ENCODE results near the gene AQP9.
"Not testable (repeated sequence)": the region's sequence is repeated elsewhere in the genome, so short reads cannot be mapped to it uniquely, and the experiment has no call there.

The AQP9 gene

GRCh38 chr15:58185439-58185838 lies 47.3 kb downstream of the AQP9 start:
- no peak for DNase-seq

DNA sequence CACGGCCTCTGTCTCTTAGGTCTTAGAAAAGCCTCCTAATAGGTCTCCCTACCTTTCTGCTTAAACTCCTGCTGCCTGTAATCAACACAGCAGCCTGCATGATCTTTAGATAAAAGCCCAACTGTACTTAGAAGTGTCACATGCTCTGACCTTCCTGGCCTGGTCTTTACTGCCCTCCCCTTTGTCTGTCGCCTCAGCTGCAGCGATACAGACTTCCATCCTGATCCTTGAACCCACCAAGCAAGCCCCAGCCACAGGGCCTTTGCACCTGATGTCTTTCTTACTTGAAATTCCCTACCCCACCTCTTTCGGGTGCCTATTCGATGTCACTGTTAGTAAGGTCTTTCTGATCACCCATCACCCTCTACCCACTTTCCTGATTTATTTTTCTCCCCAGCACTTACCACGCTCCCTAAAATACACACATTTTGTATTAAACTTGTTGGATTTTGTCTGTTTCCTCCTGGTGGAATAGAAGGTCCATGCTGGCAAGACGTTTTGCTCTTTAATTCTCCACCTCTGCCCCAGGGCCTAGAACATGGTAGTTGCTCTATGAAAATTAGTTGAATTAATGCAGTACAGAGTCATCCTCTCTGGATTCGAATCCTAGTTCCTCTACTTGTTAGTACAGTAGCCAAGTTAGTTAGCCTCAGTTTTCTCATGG lies 51.1 kb downstream of the AQP9 start:
- no peak for DNase-seq

- no peak for DNase-seq
Observed at GRCh38 chr15:58190419-58190818, 52.2 kb downstream of the AQP9 start.

DNA sequence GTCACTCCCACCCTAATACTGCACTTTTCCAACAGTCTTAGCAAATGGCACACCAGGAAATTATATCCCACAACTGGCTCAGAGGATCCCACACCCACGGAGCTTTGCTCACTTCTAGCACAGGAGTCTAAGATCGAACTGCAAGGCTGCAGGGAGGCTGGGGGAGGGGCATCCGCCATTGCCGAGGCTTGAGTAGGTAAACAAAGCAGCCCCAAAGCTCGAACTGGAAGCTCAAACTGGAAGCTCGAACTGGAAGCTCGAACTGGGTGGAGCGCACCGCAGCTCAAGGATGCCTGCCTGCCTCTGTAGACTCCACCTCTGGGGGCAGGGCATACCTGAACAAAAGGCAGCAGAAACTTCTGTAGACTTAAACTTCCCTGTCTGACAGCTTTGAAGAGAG lies 55.5 kb downstream of the AQP9 start:
- DNase-seq = not testable (repeated sequence)

DNA sequence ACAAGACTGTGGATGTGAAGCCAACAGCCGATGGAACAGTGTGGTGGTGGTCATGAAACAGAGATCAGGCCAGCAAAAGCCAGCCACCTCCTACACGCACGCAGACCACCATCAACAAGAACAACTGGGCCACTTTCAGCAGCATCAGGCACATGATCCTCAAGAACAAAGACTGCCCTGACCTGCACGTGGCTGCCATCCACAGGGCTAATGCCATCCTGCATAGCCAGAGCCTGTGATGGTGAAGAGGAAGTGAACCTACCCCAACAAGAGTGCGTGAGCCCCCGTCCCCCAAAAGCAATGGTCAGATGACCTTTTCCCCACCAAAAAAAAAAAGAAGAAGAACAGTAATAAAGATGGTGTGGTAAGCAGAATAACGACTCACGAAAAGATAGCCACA lies 62.6 kb downstream of the AQP9 start:
- no peak for DNase-seq

DNA sequence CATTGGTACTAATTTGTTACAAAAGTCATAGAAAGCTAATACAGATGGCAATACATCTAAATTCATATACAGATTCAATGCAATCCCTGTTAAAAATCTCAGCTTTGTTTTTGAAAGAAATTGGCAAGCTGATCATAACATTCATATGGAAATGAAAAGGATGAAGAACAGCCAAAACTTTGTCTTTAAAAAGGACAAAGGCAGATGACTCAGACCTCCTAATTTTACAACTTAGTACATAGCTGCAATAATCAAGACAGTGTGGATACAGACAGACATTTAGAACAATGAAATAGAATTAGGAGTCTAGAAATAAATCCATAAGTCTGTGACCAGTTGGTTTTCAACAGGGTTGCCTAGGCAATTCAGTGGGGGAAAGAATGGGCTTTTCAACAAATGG lies 63.3 kb downstream of the AQP9 start:
- no peak for DNase-seq

- DNase-seq = no peak
Observed at GRCh38 chr15:58203537-58203936, 65.4 kb downstream of the AQP9 start.

DNA sequence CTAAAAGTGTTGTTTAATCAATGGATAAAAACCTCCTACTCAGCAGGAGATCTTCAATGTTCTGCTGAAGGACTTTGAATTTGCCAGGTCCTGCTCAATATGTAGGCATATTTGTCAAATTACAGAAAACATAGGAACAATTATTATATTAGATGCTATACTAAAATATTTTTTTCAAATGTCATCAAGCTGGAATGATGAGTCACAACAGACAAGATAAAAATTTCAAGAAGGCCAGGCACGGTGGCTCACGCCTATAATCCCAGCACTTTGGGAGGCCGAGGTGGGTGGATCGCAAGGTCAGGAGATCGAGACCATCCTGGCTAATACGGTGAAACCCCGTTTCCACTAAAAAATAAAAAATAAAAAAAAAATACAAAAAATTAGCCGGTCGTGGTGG lies 68.0 kb downstream of the AQP9 start:
- DNase-seq = no peak

DNA sequence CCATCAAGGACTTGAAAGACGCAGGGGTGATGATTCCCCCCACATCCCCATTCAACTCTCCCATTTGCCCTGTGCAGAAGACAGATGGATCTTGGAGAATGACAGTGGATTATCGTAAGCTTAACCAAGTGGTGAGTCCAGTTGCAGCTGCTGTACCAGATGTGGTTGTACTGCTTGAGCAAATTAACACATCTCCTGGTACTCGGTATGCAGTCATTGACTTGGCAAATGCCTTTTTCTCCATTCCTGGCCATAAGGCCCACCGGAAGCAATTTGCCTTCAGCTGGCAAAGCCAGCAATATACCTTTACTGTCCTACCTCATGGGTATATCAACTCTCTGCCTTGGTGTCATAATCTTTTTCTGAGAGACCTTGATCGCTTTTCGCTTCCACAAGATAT lies 70.0 kb downstream of the AQP9 start:
- not testable (repeated sequence) for DNase-seq

- not testable (repeated sequence) for DNase-seq
Observed at GRCh38 chr15:58209007-58209481, 70.9 kb downstream of the AQP9 start.

GRCh38 chr15:58210031-58210430 lies 71.8 kb downstream of the AQP9 start:
- DNase-seq = not testable (repeated sequence)

- peak; percentile 0 for DNase-seq
Observed at GRCh38 chr15:58212909-58213526, 74.8 kb downstream of the AQP9 start.

- DNase-seq = no peak
Observed at GRCh38 chr15:58213587-58214338, 75.6 kb downstream of the AQP9 start.

DNA sequence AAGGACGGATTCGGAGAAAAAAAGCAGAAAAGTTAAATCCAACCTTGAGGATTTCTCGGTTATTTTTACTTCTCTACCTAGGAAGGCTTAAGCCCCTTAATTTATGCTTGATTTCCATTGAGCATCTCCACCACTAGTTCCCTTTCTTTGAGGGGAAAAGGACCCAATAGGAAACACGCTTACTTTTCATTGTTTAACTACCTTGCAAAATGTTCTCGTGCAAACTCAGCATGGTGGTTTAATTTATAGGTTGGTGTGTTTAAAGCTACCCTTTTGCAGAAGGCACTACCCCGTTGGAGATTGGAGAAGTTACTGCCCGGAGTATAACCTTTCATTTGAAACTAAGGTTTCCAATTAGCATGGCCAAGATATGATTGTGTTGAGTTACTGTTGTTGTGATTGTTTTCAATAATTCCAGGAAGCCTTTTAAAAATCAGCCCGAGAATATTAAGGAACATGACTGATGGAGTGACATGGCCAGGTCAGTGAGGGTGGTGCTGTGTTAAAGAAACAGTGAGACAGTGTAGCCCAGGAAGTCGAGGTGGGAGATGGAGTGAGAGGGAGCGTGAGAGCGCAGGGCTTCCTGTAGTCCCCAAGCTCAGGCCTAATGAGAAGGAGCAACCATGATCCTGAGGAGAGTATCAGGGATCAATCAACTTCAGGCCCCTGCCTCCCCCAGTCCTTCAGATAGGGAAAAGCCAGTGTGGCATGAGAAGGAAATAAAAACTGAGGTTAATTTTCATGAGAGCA lies 76.6 kb downstream of the AQP9 start:
- no peak for DNase-seq

DNA sequence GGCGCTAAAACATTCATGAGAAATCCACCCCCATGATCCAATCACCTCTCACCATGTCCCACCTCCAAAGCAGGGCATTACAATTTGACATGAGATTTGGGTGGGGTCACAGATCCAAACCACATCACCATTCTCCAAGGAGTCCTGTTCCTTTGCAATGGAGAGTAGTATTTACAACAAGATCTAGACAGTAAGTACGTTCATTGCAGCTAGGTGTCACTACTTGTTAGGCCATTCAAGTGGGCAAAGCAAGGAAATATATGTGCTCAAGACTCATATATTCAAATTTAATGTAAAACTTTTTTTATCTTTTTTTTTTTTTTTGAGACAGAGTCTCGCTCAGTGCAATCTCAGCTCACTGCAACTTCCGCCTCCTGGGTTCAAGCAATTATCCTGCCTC lies 79.3 kb downstream of the AQP9 start:
- no peak for DNase-seq

- DNase-seq = no peak
Observed at GRCh38 chr15:58221591-58222241, 83.5 kb downstream of the AQP9 start.

- no peak for DNase-seq
Observed at GRCh38 chr15:58222679-58223078, 84.5 kb downstream of the AQP9 start.

DNA sequence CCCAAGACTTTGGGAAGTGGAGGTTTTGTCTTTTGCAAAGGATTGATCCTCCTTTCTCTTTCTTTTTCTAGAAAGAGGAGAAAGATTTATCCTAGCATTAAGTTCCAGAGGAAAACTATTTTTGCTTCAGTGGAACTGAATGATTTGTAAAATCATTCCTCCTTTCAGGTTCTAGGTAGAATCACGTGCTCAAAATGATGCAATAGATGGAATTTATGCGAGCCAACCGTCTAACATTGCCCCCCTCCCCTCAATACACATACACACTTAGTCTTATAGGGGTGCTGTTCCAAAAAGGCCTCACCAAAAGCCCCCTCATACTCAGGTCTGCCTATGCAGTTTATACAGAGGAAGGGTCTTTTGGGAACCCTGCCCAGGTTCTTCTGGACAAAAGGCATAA lies 85.3 kb downstream of the AQP9 start:
- DNase-seq = no peak

- DNase-seq = no peak
Observed at GRCh38 chr15:58224068-58224467, 85.9 kb downstream of the AQP9 start.

GRCh38 chr15:58227706-58228543 lies 89.7 kb downstream of the AQP9 start:
- peak; percentile 70 for DNase-seq

DNA sequence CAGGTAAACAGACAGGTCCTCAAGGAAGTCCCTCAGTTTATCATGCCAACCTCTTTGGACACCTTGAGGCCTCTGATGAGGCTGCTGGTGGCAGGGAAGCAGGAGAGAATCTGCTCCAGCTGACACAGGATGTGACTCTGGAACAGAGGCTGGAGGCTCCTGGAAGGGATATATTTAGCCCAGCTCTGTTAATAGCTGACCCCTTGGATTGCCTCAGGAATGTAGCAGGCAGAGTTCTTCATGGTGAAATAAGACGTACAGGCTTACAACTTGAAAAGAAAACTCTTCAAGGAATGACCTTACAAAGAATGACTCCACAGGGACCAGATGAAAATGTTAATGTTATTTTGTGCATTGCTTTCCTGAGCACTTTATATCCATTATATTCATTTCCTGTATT lies 90.5 kb downstream of the AQP9 start:
- no peak for DNase-seq

GRCh38 chr15:58229297-58229768 lies 91.2 kb downstream of the AQP9 start:
- DNase-seq = no peak

Data from NCI-H1694 (cell line).